Ovary (tissue), 3 donors: Measurements from ENCODE around the gene RPP25.

Source experiments
- CTCF ChIP-seq, 3 donors: fragments of 450-650 bp in 2 of 3; fragments of 200-600 bp in 1 of 3; IDR thresholded peaks; one replicate each; pipeline versions ENCODE4 v1.5.1 to v1.8.0; 2016 to 2022; ENCODE audit warnings: antibody characterized with exemption in 3 of 3, mild to moderate bottlenecking in 1 of 3
- EP300 ChIP-seq: sonication (generic); formaldehyde crosslinking; IDR thresholded peaks from one replicate; pipeline ENCODE4 v1.6.1; 2017; ENCODE audit warnings: antibody characterized with exemption
- POLR2A ChIP-seq: fragments of 450-650 bp; IDR thresholded peaks from one replicate; pipeline ENCODE4 v1.6.1; 2017; ENCODE audit warnings: antibody characterized with exemption, mild to moderate bottlenecking, moderate library complexity
- donor health status: DM: no; HTN: no; CAD: no.

DNA sequence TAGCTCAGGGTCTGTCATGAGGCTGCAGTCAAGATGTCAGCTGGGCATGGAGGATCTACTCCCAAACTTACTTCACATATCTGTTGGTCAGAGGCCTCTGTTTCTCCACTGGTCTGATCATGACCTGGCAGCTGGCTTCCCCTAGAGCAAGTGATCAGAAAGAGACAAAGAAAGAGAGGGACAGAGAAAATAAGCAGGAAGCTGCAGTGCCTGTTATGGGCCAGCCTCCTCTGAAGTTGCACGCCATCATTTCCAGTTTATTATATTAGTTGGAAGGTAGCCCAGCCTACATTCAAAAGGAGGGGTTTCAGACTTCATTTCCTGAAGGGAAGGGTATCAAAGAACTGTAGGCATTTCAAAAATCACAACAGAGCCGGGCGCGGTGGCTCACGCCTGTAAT, 5.0 kb upstream of the RPP25 start:
- no peak for TF ChIP-seq CTCF (IDR thresholded peaks at IDR 0.05)
- TF ChIP-seq POLR2A: no peak
- TF ChIP-seq EP300: no peak
